H1 (cell line): ENCODE measurements around the gene RELB. TPM values are rescaled to one million over a fixed set of nuclear protein-coding genes. Genes with fewer than 3 reads are reported as not detected.

Experiments used
- CTCF ChIA-PET: fragments of 300-600 bp; sonication (Branson Sonifier 250); formaldehyde crosslinking; loops from one replicate; lab custom pipeline; 2021; ENCODE audit not compliant: partially characterized antibody; lab: Charles Lee
- POLR2A ChIA-PET: fragments of 300-600 bp; sonication (Branson Sonifier 250); formaldehyde crosslinking; loops from one replicate; lab custom pipeline; 2021; ENCODE audit warnings: inconsistent platforms; ENCODE audit not compliant: partially characterized antibody; lab: Charles Lee
- DNase-seq, 2 experiments: peaks; one replicate each; pipeline versions ENCODE4 v3.0.0 to v3.0.0-alpha.2; 2010 to 2022; ENCODE audit warnings: low spot score in 2 of 2, low read depth in 1 of 2, mixed read lengths in 1 of 2
- FAIRE-seq: peaks from 2 replicates; lab custom pipeline; 2011; peaks lifted over from hg19 to GRCh38; lab: Jason Lieb, UNC
- H2AFZ ChIP-seq: 2 replicates; pipeline ENCODE4 v1.8.1; 2012; ENCODE audit warnings: low read length, inconsistent platforms
- H2AK5ac ChIP-seq: 2 replicates; pipeline ENCODE4 v1.6.1; 2013; ENCODE audit warnings: low read depth, low read length
- H2BK120ac ChIP-seq: replicated peaks from 2 replicates; pipeline ENCODE3; 2013; ENCODE audit warnings: low read depth, low read length, inconsistent platforms
- H2BK12ac ChIP-seq: 2 replicates; pipeline ENCODE4 v1.6.1; 2013; ENCODE audit warnings: low read depth, low read length
- H2BK15ac ChIP-seq: 2 replicates; pipeline ENCODE4 v1.6.1; 2013; ENCODE audit warnings: low read length
- H2BK20ac ChIP-seq: 2 replicates; pipeline ENCODE4 v1.6.1; 2013; ENCODE audit warnings: low read length
- H2BK5ac ChIP-seq: 2 replicates; pipeline ENCODE4 v1.6.1; 2013; ENCODE audit warnings: low read depth, low read length
- H3K14ac ChIP-seq: 2 replicates; pipeline ENCODE4 v1.6.1; 2013; ENCODE audit warnings: inconsistent platforms; ENCODE audit not compliant: insufficient read length
- H3K18ac ChIP-seq: 2 replicates; pipeline ENCODE4 v1.6.1; 2013; ENCODE audit warnings: low read length; ENCODE audit errors: extremely low read depth
- H3K23ac ChIP-seq: 2 replicates; pipeline ENCODE4 v1.6.1; 2013; ENCODE audit warnings: inconsistent platforms; ENCODE audit not compliant: insufficient read length
- H3K23me2 ChIP-seq: 2 replicates; pipeline ENCODE4 v1.6.1; 2013; ENCODE audit warnings: low read depth, low read length
- H3K27ac ChIP-seq: 2 replicates; pipeline ENCODE4 v1.6.1; 2011; ENCODE audit warnings: low read depth, low read length, inconsistent platforms
- H3K27me3 ChIP-seq, 4 experiments: replicated peaks in 1 of 4; 1 replicate in 1 of 4; 2 replicates in 3 of 4; pipeline versions ENCODE4 v1.6.1 to v1.8.1; 2011 to 2013; ENCODE audit warnings: low read length in 3 of 4, mild to moderate bottlenecking in 3 of 4, inconsistent platforms in 2 of 4, mixed read lengths in 2 of 4, moderate library complexity in 1 of 4; ENCODE audit not compliant: control insufficient read depth in 3 of 4, insufficient read depth in 3 of 4; ENCODE audit errors: extremely low read depth in 1 of 4
- H3K36me3 ChIP-seq, 4 experiments: 2 replicates each; pipeline versions ENCODE4 v1.6.1 to v1.8.1; 2011 to 2013; ENCODE audit warnings: mild to moderate bottlenecking in 4 of 4, low read length in 3 of 4, moderate library complexity in 2 of 4, control low read depth in 1 of 4, inconsistent platforms in 1 of 4; ENCODE audit not compliant: insufficient read depth in 4 of 4, control insufficient read depth in 2 of 4
- H3K4ac ChIP-seq: replicated peaks from 2 replicates; pipeline ENCODE3; 2013; ENCODE audit warnings: low read length, low read depth, mixed read lengths, inconsistent platforms; ENCODE audit not compliant: insufficient read length
- H3K4me1 ChIP-seq, 4 experiments: replicated peaks in 1 of 4; 1 replicate in 1 of 4; 2 replicates in 3 of 4; pipeline versions ENCODE4 v1.6.1 to v1.8.1; 2011 to 2013; ENCODE audit warnings: low read length in 3 of 4, inconsistent platforms in 2 of 4, mixed read lengths in 1 of 4; ENCODE audit not compliant: insufficient read depth in 4 of 4, control insufficient read depth in 3 of 4
- H3K4me2 ChIP-seq, 2 experiments: 2 replicates each; pipeline versions ENCODE4 v1.6.1 to v1.8.1; 2011 to 2013; ENCODE audit warnings: low read depth in 2 of 2, low read length in 2 of 2, control low read depth in 1 of 2, inconsistent platforms in 1 of 2, mild to moderate bottlenecking in 1 of 2; ENCODE audit not compliant: insufficient read depth in 1 of 2
- H3K4me3 ChIP-seq, 4 experiments: fragments of 200-600, 300-600 bp in 1 of 4; sonication (generic), shearing (Covaris generic), sonication (Bioruptor Twin) in 1 of 4; 2 replicates each; pipeline versions ENCODE4 v1.5.1 to v1.8.1; 2011 to 2016; ENCODE audit warnings: low read length in 4 of 4, low read depth in 3 of 4, control low read depth in 2 of 4, inconsistent platforms in 2 of 4, mild to moderate bottlenecking in 2 of 4, mixed read lengths in 1 of 4, moderate library complexity in 1 of 4; ENCODE audit not compliant: insufficient read depth in 2 of 4; ENCODE audit errors: extremely low read depth in 1 of 4
- H3K56ac ChIP-seq: replicated peaks from 2 replicates; pipeline ENCODE3; 2013; ENCODE audit warnings: low read depth, mild to moderate bottlenecking, mixed read lengths, low read length, inconsistent platforms; ENCODE audit not compliant: insufficient read length
- H3K79me1 ChIP-seq: 2 replicates; pipeline ENCODE4 v1.6.1; 2013; ENCODE audit warnings: low read depth, low read length, control low read depth
- H3K79me2 ChIP-seq, 2 experiments: 2 replicates each; pipeline versions ENCODE4 v1.6.1 to v1.8.1; 2012 to 2013; ENCODE audit warnings: low read length in 2 of 2, mild to moderate bottlenecking in 2 of 2, inconsistent platforms in 1 of 2; ENCODE audit not compliant: insufficient read depth in 2 of 2, control insufficient read depth in 1 of 2
- H3K9ac ChIP-seq, 4 experiments: replicated peaks in 1 of 4; 1 replicate in 1 of 4; 2 replicates in 3 of 4; pipeline versions ENCODE4 v1.6.1 to v1.8.1; 2011 to 2013; ENCODE audit warnings: low read depth in 3 of 4, low read length in 3 of 4, control low read depth in 2 of 4, mild to moderate bottlenecking in 2 of 4, moderate library complexity in 2 of 4, inconsistent platforms in 1 of 4; ENCODE audit errors: extremely low read depth in 1 of 4
- H3K9me3 ChIP-seq, 2 experiments: 2 replicates each; pipeline versions ENCODE4 v1.6.1 to v1.8.1; 2012 to 2013; ENCODE audit warnings: mild to moderate bottlenecking in 2 of 2, moderate library complexity in 2 of 2, control low read depth in 1 of 2, inconsistent platforms in 1 of 2, low read depth in 1 of 2, low read length in 1 of 2, mixed read lengths in 1 of 2; ENCODE audit not compliant: insufficient read depth in 2 of 2
- H4K20me1 ChIP-seq, 2 experiments: replicated peaks in 1 of 2; 2 replicates each; pipeline versions ENCODE3 to v1.8.1; 2011 to 2013; ENCODE audit warnings: inconsistent platforms in 2 of 2, low read length in 2 of 2, mild to moderate bottlenecking in 1 of 2; ENCODE audit not compliant: insufficient read depth in 2 of 2, control insufficient read depth in 1 of 2
- H4K5ac ChIP-seq: 2 replicates; pipeline ENCODE4 v1.6.1; 2013; ENCODE audit warnings: low read length, low read depth, mixed read lengths, inconsistent platforms; ENCODE audit not compliant: insufficient read length
- H4K8ac ChIP-seq: 2 replicates; pipeline ENCODE4 v1.8.0; 2013; ENCODE audit warnings: mild to moderate bottlenecking, moderate library complexity, low read length, inconsistent platforms; ENCODE audit not compliant: insufficient read depth; ENCODE audit errors: extremely low read depth
- H4K91ac ChIP-seq: replicated peaks from 2 replicates; pipeline ENCODE3; 2013; ENCODE audit warnings: low read length, mixed read lengths, inconsistent platforms; ENCODE audit not compliant: insufficient read length
- BRCA1 ChIP-seq: IDR thresholded peaks from 2 replicates; pipeline ENCODE4 v1.6.1; 2012; ENCODE audit warnings: low read depth, low read length, improper control_type of control experiment
- CBX8 ChIP-seq: fragments of 300-800, 300-1000 bp; sonication (generic); IDR thresholded peaks from 2 replicates; pipeline ENCODE4 v1.7.1; 2016; ENCODE audit warnings: low read depth, low read length, borderline replicate concordance
- CEBPB ChIP-seq: IDR thresholded peaks from 2 replicates; pipeline ENCODE4 v1.6.1; 2012; ENCODE audit warnings: low read depth, low read length
- GTF2F1 ChIP-seq: IDR thresholded peaks from 2 replicates; pipeline ENCODE4 v1.6.1; 2012; ENCODE audit warnings: low read depth, low read length, improper control_type of control experiment, borderline replicate concordance
- NRF1 ChIP-seq: IDR thresholded peaks from 2 replicates; pipeline ENCODE4 v1.6.1; 2011; ENCODE audit warnings: mild to moderate bottlenecking, low read depth, low read length, improper control_type of control experiment
- WGBS, 2 experiments: shearing (Covaris generic) in 1 of 2; methylation state at CpG; one replicate each; pipeline versions ENCODE4 v1.1.6 to v1.1.7; 2013 to 2015; ENCODE audit warnings: low lambda C conversion rate in 2 of 2, mixed read lengths in 2 of 2, inconsistent platforms in 1 of 2, low coverage in 1 of 2, missing lambda C conversion rate in 1 of 2; ENCODE audit not compliant: insufficient replicate concordance in 2 of 2, insufficient coverage in 1 of 2, insufficient read length in 1 of 2; ENCODE audit errors: extremely low coverage in 1 of 2, missing lambda C conversion rate in 1 of 2; 5-methylcytosine and 5-hydroxymethylcytosine counted together
- polyA plus RNA-seq, 7 experiments: library from polyadenylated mRNA; depleted of rRNA in 3 of 7; stranded (reverse) in 5 of 7; unstranded in 2 of 7; fragments of >200 nt in 5 of 7; fragments of 200-250 nt in 2 of 7; gene quantifications; 1 replicate in 5 of 7; 2 replicates in 1 of 7; 4 replicates in 1 of 7; pipeline versions ENCODE4 v1.2.1 to v1.2.3, GENCODE V29; 2011 to 2013; ENCODE audit warnings: missing spikeins in 2 of 7, mixed read lengths in 2 of 7
- total RNA-seq: library from RNA; stranded (reverse); fragmentation: NEBNext Ultra II Directional; extraction: Animal tissue kit (Norgen Biotek cat#: 25700); gene quantifications from 2 replicates; pipeline ENCODE4 v1.2.1, GENCODE V29; 2021

RELB gene
- total and polyA plus RNA-seq, 2 of the 8 experiments (the other 6 are each of a cell fraction or from before 2014, with no cell fraction given), result 10.0 to 13.1 TPM

DNA sequence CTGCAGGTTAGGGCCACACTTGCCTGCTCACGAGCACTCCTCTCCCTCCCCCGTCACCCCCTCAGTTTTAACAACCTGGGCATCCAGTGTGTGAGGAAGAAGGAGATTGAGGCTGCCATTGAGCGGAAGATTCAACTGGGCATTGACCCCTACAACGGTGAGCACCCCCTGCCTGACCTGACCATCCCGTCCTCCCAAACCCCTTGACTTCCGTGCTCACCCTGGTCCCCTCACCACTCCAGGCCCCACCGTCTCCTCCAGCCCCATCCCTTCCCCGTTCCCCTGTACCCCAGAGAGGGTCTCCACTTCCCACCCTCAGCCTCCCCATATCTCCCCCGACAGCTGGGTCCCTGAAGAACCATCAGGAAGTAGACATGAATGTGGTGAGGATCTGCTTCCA, 24.0 kb downstream of the RELB start:
- H2BK12ac ChIP-seq, result no peak overlapping the region
- H3K14ac ChIP-seq, result no peak overlapping the region
- H3K79me1 ChIP-seq, result no peaks in the 10 kb centered on the region
- H2BK120ac ChIP-seq, result no peak overlapping the region
- ChIA-PET CTCF (interaction anchor here (1.7 kb wide), 1 partner anchor 34 kb away, joined by 4 read pairs; no protein-coding TSS in a partner anchor), POLR2A (no interaction called here)
- TF ChIP-seq GTF2F1, result no peak
- TF ChIP-seq NRF1, result no peak
- no peak for TF ChIP-seq BRCA1
- TF ChIP-seq CBX8, result no peak
- TF ChIP-seq CEBPB, result no peak
- H2BK5ac ChIP-seq, result no peak overlapping the region
- no peak overlapping the region for H3K23ac ChIP-seq
- no peaks in the 10 kb centered on the region for H3K23me2 ChIP-seq
- no peak overlapping the region for H3K56ac ChIP-seq
- no peak overlapping the region for H3K27ac ChIP-seq
- no peak overlapping the region for H3K4ac ChIP-seq
- H3K9me3 ChIP-seq, result no peaks in the 10 kb centered on the region
- H3K18ac ChIP-seq, result no peak overlapping the region
- H3K9ac ChIP-seq, result no peak overlapping the region
- H4K8ac ChIP-seq, result peak overlapping the region; percentile 25; the same call in 1 of the 2 replicates
- no peak overlapping the region for H3K4me2 ChIP-seq
- no peaks in the 10 kb centered on the region for H3K27me3 ChIP-seq
- no peak overlapping the region for H2BK20ac ChIP-seq
- no peaks in the 10 kb centered on the region for H3K79me2 ChIP-seq
- H3K4me1 ChIP-seq, result no peaks in the 10 kb centered on the region
- no peak overlapping the region for H3K4me3 ChIP-seq
- H3K36me3 ChIP-seq, result no peaks in the 10 kb centered on the region; a peak in 2 of 8 replicates
- no peak overlapping the region for H4K5ac ChIP-seq
- 88% methylated on average over 8 of the region's 9 CpGs; no CpG with 5 or more reads in 1 of the 2 experiments for WGBS, 2 experiments
- no peak for FAIRE-seq
- H2AK5ac ChIP-seq, result no peak overlapping the region
- DNase-seq, result no peak
- H2AFZ ChIP-seq, result no peak overlapping the region
- no peaks in the 10 kb centered on the region for H4K20me1 ChIP-seq
- no peak overlapping the region for H2BK15ac ChIP-seq
- no peak overlapping the region for H4K91ac ChIP-seq
